SJSA1 (cell line): ENCODE data around the gene FAM217B. TPM values are rescaled to one million over a fixed set of nuclear protein-coding genes. Genes with fewer than 3 reads are reported as not detected.
A peak's percentile ranks its signal among the peaks of the same experiment; 100 is the strongest.
"Not testable (repeated sequence)": the region's sequence is repeated elsewhere in the genome, so short reads cannot be mapped to it uniquely, and the experiment has no call there.

Experiments used
- DNase-seq, 2 experiments: peaks; one replicate each; pipeline ENCODE4 v3.0.0-alpha.2; 2015 to 2020; ENCODE audit warnings: low spot score in 2 of 2, low read depth in 1 of 2
- H3K27ac ChIP-seq: fragments of 250-450 bp; sonication (Bioruptor Pico); 2 replicates; pipeline ENCODE4 v1.5.1; 2020; ENCODE audit warnings: mild to moderate bottlenecking, moderate library complexity
- H3K27me3 ChIP-seq: fragments of 250-450 bp; sonication (Bioruptor Pico); replicated peaks from 2 replicates; pipeline ENCODE4 v1.5.1; 2020; ENCODE audit warnings: mild to moderate bottlenecking, moderate library complexity
- H3K36me3 ChIP-seq: fragments of 250-450 bp; sonication (Bioruptor Pico); 2 replicates; pipeline ENCODE4 v1.5.1; 2020; ENCODE audit warnings: mild to moderate bottlenecking
- H3K4me1 ChIP-seq: fragments of 250-450 bp; sonication (Bioruptor Pico); replicated peaks from 2 replicates; pipeline ENCODE4 v1.6.1; 2021; ENCODE audit warnings: mild to moderate bottlenecking
- H3K4me3 ChIP-seq: fragments of 250-450 bp; sonication (Bioruptor Pico); 2 replicates; pipeline ENCODE4 v1.5.1; 2020; ENCODE audit warnings: mild to moderate bottlenecking
- H3K9me3 ChIP-seq: fragments of 250-450 bp; sonication (Bioruptor Pico); replicated peaks from 2 replicates; pipeline ENCODE4 v1.5.1; 2020; ENCODE audit warnings: mild to moderate bottlenecking
- total RNA-seq: library from RNA; depleted of rRNA; stranded (reverse); fragments of >200 nt; shearing (Covaris generic); gene quantifications from 2 replicates; pipeline ENCODE4 v1.2.3, GENCODE V29; 2014

Gene FAM217B
- total RNA-seq, 1 experiment from 2014 or later, result 3.7 TPM

GRCh38 chr20:59945175-59945574 lies 5.0 kb downstream of the FAM217B start:
- H3K27ac ChIP-seq, result no peak overlapping the region
- no peaks in the 10 kb centered on the region for H3K9me3 ChIP-seq
- no peak overlapping the region for H3K4me3 ChIP-seq
- H3K27me3 ChIP-seq, result no peaks in the 10 kb centered on the region
- DNase-seq, result no peak
- peaks cover 40% of the 10 kb centered on the region for H3K36me3 ChIP-seq
- peaks cover 4% of the 10 kb centered on the region for H3K4me1 ChIP-seq

- Histone ChIP-seq H3K9me3 (no peaks in the 10 kb centered on the region), H3K27me3 (no peaks in the 10 kb centered on the region), H3K4me3 (no peak overlapping the region), H3K27ac (no peak overlapping the region), H3K4me1 (peaks cover 10% of the 10 kb centered on the region), H3K36me3 (peaks cover 40% of the 10 kb centered on the region)
- no peak for DNase-seq
Observed at GRCh38 chr20:59945731-59946130, 5.5 kb downstream of the FAM217B start.

GRCh38 chr20:59947376-59947775 lies 7.2 kb downstream of the FAM217B start:
- peaks cover 32% of the 10 kb centered on the region for H3K36me3 ChIP-seq
- H3K4me1 ChIP-seq, result peaks cover 24% of the 10 kb centered on the region
- H3K9me3 ChIP-seq, result no peaks in the 10 kb centered on the region
- no peak for DNase-seq
- no peaks in the 10 kb centered on the region for H3K27me3 ChIP-seq
- H3K4me3 ChIP-seq, result no peak overlapping the region
- no peak overlapping the region for H3K27ac ChIP-seq

GRCh38 chr20:59948212-59948611 lies 8.0 kb downstream of the FAM217B start:
- H3K27me3 ChIP-seq, result no peaks in the 10 kb centered on the region
- DNase-seq, result no peak
- no peaks in the 10 kb centered on the region for H3K9me3 ChIP-seq
- peaks cover 28% of the 10 kb centered on the region for H3K4me1 ChIP-seq
- H3K27ac ChIP-seq, result no peak overlapping the region
- H3K36me3 ChIP-seq, result peaks cover 24% of the 10 kb centered on the region
- H3K4me3 ChIP-seq, result no peak overlapping the region

GRCh38 chr20:59948828-59949720 lies 8.9 kb downstream of the FAM217B start:
- no peaks in the 10 kb centered on the region for H3K27me3 ChIP-seq
- H3K9me3 ChIP-seq, result no peaks in the 10 kb centered on the region
- peaks cover 28% of the 10 kb centered on the region for H3K4me1 ChIP-seq
- no peak overlapping the region for H3K27ac ChIP-seq
- no peak overlapping the region for H3K4me3 ChIP-seq
- DNase-seq, result peak in 1 of 2 experiments; percentile 51
- H3K36me3 ChIP-seq, result peaks cover 17% of the 10 kb centered on the region

GRCh38 chr20:59949911-59950310 lies 9.7 kb downstream of the FAM217B start:
- no peak for DNase-seq

GRCh38 chr20:59954718-59955117 lies 14.5 kb downstream of the FAM217B start:
- no peak overlapping the region for H3K4me3 ChIP-seq
- H3K27ac ChIP-seq, result no peak overlapping the region
- no peaks in the 10 kb centered on the region for H3K9me3 ChIP-seq
- peaks cover 5% of the 10 kb centered on the region; the same call in 1 of the 2 replicates for H3K27me3 ChIP-seq
- DNase-seq, result no peak
- no peaks in the 10 kb centered on the region for H3K36me3 ChIP-seq
- peaks cover 23% of the 10 kb centered on the region for H3K4me1 ChIP-seq

More at GRCh38 chr20:59949911-59950310, 9.7 kb downstream of the FAM217B start:
- H3K27ac ChIP-seq, result no peak overlapping the region
- no peaks in the 10 kb centered on the region for H3K27me3 ChIP-seq
- H3K4me3 ChIP-seq, result no peak overlapping the region
- H3K9me3 ChIP-seq, result no peaks in the 10 kb centered on the region
- peaks cover 9% of the 10 kb centered on the region for H3K36me3 ChIP-seq
- H3K4me1 ChIP-seq, result peaks cover 28% of the 10 kb centered on the region

GRCh38 chr20:59955131-59955796 lies 15.1 kb downstream of the FAM217B start:
- Histone ChIP-seq H3K4me1 (peaks cover 22% of the 10 kb centered on the region), H3K27ac (no peak overlapping the region), H3K9me3 (no peaks in the 10 kb centered on the region), H3K4me3 (no peak overlapping the region), H3K27me3 (peaks cover 6% of the 10 kb centered on the region), H3K36me3 (no peaks in the 10 kb centered on the region)
- peak in 1 of 2 experiments; percentile 21 for DNase-seq

GRCh38 chr20:59957568-59957967 lies 17.4 kb downstream of the FAM217B start:
- not testable (repeated sequence) for H3K9me3 ChIP-seq, H3K4me1 ChIP-seq, H3K4me3 ChIP-seq, H3K36me3 ChIP-seq, DNase-seq, H3K27ac ChIP-seq
- H3K27me3 ChIP-seq, result peaks cover 18% of the 10 kb centered on the region

GRCh38 chr20:59958123-59958522 lies 17.9 kb downstream of the FAM217B start, which contains the start of gene CDH26:
Gene CDH26, plus strand, starts transcription at chr20:59958423. Its CDS starts 304 bp downstream, at chr20:59958727.
- no peaks in the 10 kb centered on the region for H3K4me1 ChIP-seq

GRCh38 chr20:59958626-59959025 lies 18.4 kb downstream of the FAM217B start:
- Histone ChIP-seq H3K4me1 (no peaks in the 10 kb centered on the region), H3K27me3 (peaks cover 18% of the 10 kb centered on the region), H3K27ac (no peak overlapping the region), H3K9me3 (no peaks in the 10 kb centered on the region), H3K4me3 (no peak overlapping the region), H3K36me3 (no peaks in the 10 kb centered on the region)
- DNase-seq, result no peak

More at GRCh38 chr20:59958123-59958522, 17.9 kb downstream of the FAM217B start, which contains the start of gene CDH26:
- no peak within 1 kb of the TSS for H3K4me3 ChIP-seq
- peaks cover 18% of the 10 kb centered on the region for H3K27me3 ChIP-seq
- DNase-seq, result no peak
- H3K27ac ChIP-seq, result no peak within 1 kb of the TSS
- H3K36me3 ChIP-seq, result no peaks in the 10 kb centered on the region
- H3K9me3 ChIP-seq, result no peaks in the 10 kb centered on the region

- Histone ChIP-seq H3K4me1 (no peaks in the 10 kb centered on the region), H3K9me3 (no peaks in the 10 kb centered on the region), H3K27me3 (peaks cover 20% of the 10 kb centered on the region), H3K36me3 (no peaks in the 10 kb centered on the region), H3K27ac (no peak overlapping the region), H3K4me3 (no peak overlapping the region)
- DNase-seq, result no peak
Observed at GRCh38 chr20:59961423-59961822, 21.2 kb downstream of the FAM217B start.

GRCh38 chr20:59962155-59962554 lies 22.0 kb downstream of the FAM217B start:
- Histone ChIP-seq H3K27me3 (peaks cover 24% of the 10 kb centered on the region), H3K36me3 (no peaks in the 10 kb centered on the region), H3K4me3 (no peak overlapping the region), H3K27ac (no peak overlapping the region), H3K4me1 (no peaks in the 10 kb centered on the region), H3K9me3 (no peaks in the 10 kb centered on the region)
- no peak for DNase-seq

GRCh38 chr20:59966428-59966827 lies 26.2 kb downstream of the FAM217B start:
- Histone ChIP-seq H3K27ac (no peak overlapping the region), H3K4me1 (no peaks in the 10 kb centered on the region), H3K9me3 (no peaks in the 10 kb centered on the region), H3K27me3 (peaks cover 8% of the 10 kb centered on the region), H3K4me3 (no peak overlapping the region), H3K36me3 (no peaks in the 10 kb centered on the region)
- DNase-seq, result no peak
